Posterior vena cava (tissue), 2 donors: ENCODE results near the gene IRS1. TPM values are rescaled to one million over a fixed set of nuclear protein-coding genes. Genes with fewer than 3 reads are reported as not detected.

Experiments used
- DNase-seq: peaks from one replicate; pipeline ENCODE4 v3.0.0-alpha.2; 2020; ENCODE audit warnings: low spot score
- intact Hi-C, 2 donors: fragments of 100-400 bp; cut with DNase I; formaldehyde crosslinking; loops; one replicate each; pipeline versions ENCODE4 v1.14.1 to v1.14.2; 2022 to 2023
- total RNA-seq, 2 donors: library from RNA; stranded (reverse); fragmentation: NEBNext Ultra II Directional; extraction: Animal tissue kit (Norgen Biotek cat#: 25700); gene quantifications; one replicate each; pipeline ENCODE4 v1.2.1, GENCODE V29; 2021
- donor health status: DM: yes; HTN: yes; CAD: no.
- donor health status: DM: yes; HTN: yes; CAD: no.

The IRS1 gene
- total RNA-seq, 2 donors from 2014 or later, result 10.8 to 12.4 TPM

DNA sequence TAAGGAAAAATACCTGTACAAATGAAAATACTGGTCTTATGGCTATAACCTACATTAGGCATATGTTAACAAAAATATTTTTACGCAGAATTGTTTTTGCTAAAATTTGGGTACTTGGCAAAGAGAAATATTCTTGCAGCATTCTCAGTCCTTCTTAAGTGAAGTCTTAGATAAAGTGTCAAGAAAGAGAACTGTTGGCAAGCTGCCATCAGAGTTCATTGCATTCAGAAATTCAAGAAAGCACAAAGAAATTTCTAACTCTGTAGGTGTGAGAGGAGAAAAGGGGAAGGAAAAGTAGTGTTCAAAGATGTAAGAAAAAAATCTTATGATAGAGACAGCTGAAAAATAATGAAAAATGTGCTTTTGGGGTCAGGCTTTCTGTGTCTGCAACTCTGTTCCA is 86.7 kb downstream of the IRS1 start:
- intact Hi-C loops, result no loop called here
- DNase-seq, result no peak

- intact Hi-C loops, result no loop called here
- no peak for DNase-seq
These were observed 87.9 kb downstream of the IRS1 start for GRCh38 chr2:226711606-226712296.

- intact Hi-C loops, result no loop called here
- no peak for DNase-seq
These were observed 92.1 kb downstream of the IRS1 start for GRCh38 chr2:226707499-226707898.

- intact Hi-C loops, result no loop called here
- no peak for DNase-seq
These were observed 93.7 kb downstream of the IRS1 start for GRCh38 chr2:226705965-226706364.

- intact Hi-C loops, result no loop called here
- DNase-seq, result no peak
These were observed 94.3 kb downstream of the IRS1 start for GRCh38 chr2:226705133-226705886.

DNA sequence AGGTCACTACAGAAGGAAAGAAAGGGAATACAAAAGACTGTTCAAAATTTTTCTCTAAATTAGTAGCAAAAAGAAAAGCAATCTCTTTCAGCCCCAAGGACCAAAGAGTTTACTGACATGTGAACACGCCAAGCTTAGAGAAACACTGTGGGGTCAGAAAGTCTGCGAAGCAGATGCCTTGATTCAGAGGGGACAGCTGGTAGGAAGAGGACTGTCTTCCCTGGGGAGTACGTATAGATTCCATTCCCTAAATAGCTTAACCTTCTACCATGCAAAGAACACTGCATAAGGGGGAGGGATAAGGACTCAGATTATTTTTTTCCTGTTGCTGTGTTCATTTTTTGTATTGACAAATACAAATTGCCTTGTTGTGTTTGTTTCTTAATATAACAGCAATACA is 96.1 kb downstream of the IRS1 start:
- DNase-seq, result no peak
- intact Hi-C loops, result no loop called here

- no peak for DNase-seq
- intact Hi-C loops, result no loop called here
These were observed 97.2 kb downstream of the IRS1 start for GRCh38 chr2:226702376-226702775.

GRCh38 chr2:226701052-226701451 is 98.6 kb downstream of the IRS1 start:
- intact Hi-C loops, result no loop called here
- DNase-seq, result no peak

DNA sequence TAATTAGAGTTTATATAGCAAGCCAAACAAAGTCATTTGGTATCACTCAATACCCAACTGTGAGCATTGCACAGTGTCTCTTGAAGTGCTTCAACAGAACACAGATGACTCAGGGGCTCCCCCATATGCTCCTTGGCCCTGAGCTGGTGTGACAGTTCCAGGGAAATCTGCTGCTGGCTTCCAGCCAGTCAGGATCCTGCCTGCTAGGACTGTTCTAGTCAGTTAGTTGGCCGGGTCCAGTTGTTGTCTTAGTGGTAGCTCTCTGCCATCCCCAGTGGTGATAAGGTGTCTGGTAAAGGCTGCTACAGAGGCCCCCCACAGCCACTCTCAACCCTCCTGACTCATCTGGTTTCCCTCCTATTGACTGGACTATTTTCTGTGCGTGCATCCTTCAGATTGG is 100.3 kb downstream of the IRS1 start:
- intact Hi-C loops, result loop anchor here in 1 of 2 donors (5.0 kb wide), 1 partner anchor 1192 kb away; no protein-coding TSS in a partner anchor
- DNase-seq, result peak; percentile 86

DNA sequence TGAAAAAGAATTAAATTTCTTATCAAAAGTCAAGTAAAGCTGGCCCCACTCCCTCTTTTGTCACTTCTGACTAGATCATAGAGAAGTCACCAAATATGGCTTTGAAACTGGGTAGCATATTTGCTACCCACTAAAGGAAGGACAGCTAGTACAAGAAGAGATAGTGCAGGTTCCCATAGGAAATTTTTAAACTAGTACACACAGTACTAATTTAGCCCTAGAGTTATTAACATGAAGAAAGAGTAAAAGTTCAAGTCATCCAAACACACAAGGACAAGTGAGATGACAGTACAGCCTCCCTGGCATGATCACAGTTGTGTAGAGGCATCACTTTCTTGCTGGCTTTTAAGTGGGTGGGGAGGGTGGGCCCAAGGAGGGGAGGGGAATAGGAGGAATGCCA is 100.9 kb downstream of the IRS1 start:
- no peak for DNase-seq
- intact Hi-C loops, result loop anchor here in 1 of 2 donors (5.0 kb wide), 1 partner anchor 1191 kb away; no protein-coding TSS in a partner anchor

DNA sequence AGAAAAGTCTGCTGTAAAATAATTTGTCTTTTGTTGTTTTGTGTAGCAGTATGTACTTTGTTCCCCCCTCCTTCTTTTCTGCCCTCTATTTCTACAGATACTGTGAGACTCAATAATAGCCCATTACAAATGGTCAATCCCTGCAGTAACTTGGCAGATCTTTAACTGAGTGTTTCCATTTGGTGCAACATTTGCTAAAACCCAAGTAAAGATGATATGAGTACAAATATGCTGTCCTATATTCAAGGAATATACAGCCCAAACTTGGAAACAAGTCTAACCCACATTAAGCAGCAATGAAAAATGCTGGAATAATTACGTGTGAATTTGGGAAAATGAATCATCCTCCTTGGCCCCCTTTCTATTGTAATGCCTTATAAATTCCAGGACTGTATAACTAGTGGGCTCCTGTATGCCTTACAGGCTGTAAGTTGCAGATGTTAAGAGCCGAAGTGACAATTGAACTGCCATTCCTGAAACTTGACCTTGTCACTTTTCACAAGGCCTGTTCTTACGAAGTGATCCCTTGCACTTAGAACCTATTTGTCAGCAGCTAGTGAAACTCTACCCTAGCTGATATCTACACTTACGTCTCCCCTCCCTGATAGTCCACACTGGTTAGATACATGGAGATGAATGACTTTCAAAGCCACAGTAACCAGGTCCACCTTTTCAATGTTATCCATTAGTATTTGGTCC is 104.9 kb downstream of the IRS1 start:
- DNase-seq, result no peak
- intact Hi-C loops, result loop anchor here in 1 of 2 donors (5.0 kb wide), 1 partner anchor 1187 kb away; no protein-coding TSS in a partner anchor

DNA sequence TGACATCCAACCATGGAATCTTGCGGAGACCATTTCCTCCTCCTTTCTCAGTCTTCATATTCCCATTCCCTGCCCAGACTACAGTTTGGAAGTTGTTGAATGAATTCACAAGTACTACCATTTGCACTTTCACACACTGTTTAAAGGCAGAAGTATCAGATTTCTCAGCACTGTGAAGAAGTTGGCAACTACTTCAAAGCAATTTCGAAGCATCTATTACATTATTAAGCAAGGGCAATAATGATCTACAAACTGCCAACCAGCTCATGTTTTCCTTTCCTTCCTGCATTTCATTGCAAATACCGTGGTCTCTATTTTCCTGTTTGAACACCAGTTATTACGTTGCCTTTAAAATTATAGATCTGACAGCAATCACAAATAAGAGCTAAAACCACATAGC is 105.5 kb downstream of the IRS1 start:
- no peak for DNase-seq
- intact Hi-C loops, result no loop called here

DNA sequence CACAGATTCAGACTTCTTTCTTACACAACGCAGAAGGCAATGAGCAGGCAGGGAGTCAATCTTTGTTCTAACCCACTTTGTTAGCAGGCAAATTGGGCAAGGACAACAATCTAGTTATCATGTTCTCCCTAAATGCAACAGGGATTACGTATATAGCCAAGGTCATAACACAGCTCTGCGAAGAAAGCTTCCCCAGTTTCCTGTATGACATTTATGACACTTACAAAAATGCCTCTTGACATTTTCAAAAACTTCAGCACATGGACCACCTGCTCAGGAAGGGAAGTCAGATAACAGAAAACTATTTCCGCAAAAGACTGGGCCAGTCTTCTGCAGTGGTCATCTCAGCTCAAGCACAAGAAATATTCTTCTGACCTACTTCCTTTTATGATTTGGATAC is 106.1 kb downstream of the IRS1 start:
- intact Hi-C loops, result no loop called here
- DNase-seq, result no peak

GRCh38 chr2:226692521-226693126 is 107.0 kb downstream of the IRS1 start:
- DNase-seq, result no peak
- intact Hi-C loops, result no loop called here

- intact Hi-C loops, result no loop called here
- no peak for DNase-seq
These were observed 108.4 kb downstream of the IRS1 start for GRCh38 chr2:226691255-226691654.

- no peak for DNase-seq
- intact Hi-C loops, result no loop called here
These were observed 109.1 kb downstream of the IRS1 start for GRCh38 chr2:226690461-226691024.

- intact Hi-C loops, result no loop called here
- DNase-seq, result no peak
These were observed 111.9 kb downstream of the IRS1 start for GRCh38 chr2:226687641-226688253.

- DNase-seq, result no peak
- intact Hi-C loops, result no loop called here
These were observed 115.1 kb downstream of the IRS1 start for GRCh38 chr2:226684563-226684959.

GRCh38 chr2:226683944-226684562 is 115.6 kb downstream of the IRS1 start:
- no peak for DNase-seq
- intact Hi-C loops, result no loop called here
